Rectal smooth muscle tissue (tissue), 1 donor: ENCODE results near the gene PCYT1B.

Source experiments
- H3K27ac ChIP-seq: one replicate; pipeline ENCODE4 v1.7.0; 2013; ENCODE audit warnings: low read depth, low read length, inconsistent platforms
- H3K27me3 ChIP-seq: one replicate; pipeline ENCODE4 v1.7.0; 2013; ENCODE audit warnings: low read length; ENCODE audit not compliant: control insufficient read depth, insufficient read depth
- H3K36me3 ChIP-seq: one replicate; pipeline ENCODE4 v1.7.0; 2013; ENCODE audit warnings: low read length; ENCODE audit not compliant: control insufficient read depth, insufficient read depth
- H3K4me1 ChIP-seq: one replicate; pipeline ENCODE4 v1.7.0; 2013; ENCODE audit warnings: low read length; ENCODE audit not compliant: control insufficient read depth, insufficient read depth
- H3K4me3 ChIP-seq: one replicate; pipeline ENCODE4 v1.7.0; 2013; ENCODE audit warnings: low read length
- H3K9ac ChIP-seq: one replicate; pipeline ENCODE4 v1.7.0; 2013; ENCODE audit warnings: low read length

The PCYT1B gene

DNA sequence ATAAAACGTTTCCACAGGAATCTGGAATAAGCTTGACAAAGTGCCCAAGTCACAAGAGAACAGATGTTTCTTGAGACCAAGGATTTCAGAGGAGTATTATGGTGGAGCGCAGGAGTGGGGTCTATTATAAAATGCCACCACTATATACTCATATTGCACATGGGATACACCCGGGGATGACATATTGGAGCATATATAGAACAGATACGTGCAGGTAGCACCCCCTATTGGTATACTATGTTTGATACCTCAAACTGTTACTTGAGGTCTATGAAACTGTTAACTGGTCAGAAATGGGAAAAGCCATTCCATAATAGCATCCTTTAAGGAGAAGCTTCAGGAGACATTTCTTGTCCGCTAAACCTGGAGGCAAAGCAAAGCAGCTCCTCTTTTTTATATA is 86.0 kb downstream of the PCYT1B start:
- Histone ChIP-seq H3K36me3 (no peaks in the 10 kb centered on the region), H3K27me3 (no peaks in the 10 kb centered on the region), H3K4me1 (no peaks in the 10 kb centered on the region), H3K9ac (no peak overlapping the region), H3K4me3 (no peak overlapping the region), H3K27ac (no peak overlapping the region)

DNA sequence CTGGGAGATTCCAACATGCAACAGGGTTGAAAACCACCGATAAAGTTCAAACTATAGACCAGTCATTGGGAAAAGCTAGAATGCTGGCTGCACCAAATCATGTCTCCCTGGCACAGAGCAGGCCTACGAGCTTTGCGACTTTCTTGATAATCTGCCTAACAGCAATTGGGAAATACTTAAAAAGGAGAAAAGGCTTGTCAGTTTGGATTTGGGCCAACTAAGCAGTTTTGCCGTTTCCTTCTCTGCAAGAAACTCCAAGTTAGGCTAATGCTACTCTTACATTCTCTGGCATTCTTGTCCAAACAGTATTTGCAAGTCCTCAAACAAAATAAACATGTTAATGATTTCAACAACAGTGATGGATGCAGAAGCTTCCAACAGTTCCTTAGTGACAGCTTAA is 94.1 kb downstream of the PCYT1B start:
- H3K27ac ChIP-seq, result no peak overlapping the region
- H3K27me3 ChIP-seq, result no peaks in the 10 kb centered on the region
- no peak overlapping the region for H3K4me3 ChIP-seq
- H3K4me1 ChIP-seq, result no peaks in the 10 kb centered on the region
- H3K36me3 ChIP-seq, result no peaks in the 10 kb centered on the region
- no peak overlapping the region for H3K9ac ChIP-seq

DNA sequence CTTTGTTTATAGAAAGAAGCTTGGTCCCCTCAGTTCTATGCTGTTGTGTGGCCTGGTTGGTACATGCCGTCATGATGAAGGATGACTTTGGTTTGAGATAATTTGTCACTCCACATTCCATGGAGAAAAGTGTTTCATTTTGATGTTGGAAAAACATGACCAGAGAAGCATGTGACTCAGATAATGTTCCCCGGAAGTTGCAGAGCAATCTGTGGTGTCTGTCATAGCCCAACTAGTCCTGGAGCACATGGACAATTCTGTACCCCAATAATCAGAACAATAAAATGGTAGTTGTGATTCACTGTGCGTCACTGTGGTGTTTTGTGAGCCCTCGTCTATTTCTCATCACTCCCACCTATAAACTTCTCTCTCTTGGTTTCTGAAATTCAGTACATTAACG is 97.0 kb downstream of the PCYT1B start:
- Histone ChIP-seq H3K27me3 (no peaks in the 10 kb centered on the region), H3K36me3 (no peaks in the 10 kb centered on the region), H3K9ac (no peak overlapping the region), H3K27ac (no peak overlapping the region), H3K4me3 (no peak overlapping the region), H3K4me1 (no peaks in the 10 kb centered on the region)

- H3K27me3 ChIP-seq, result no peaks in the 10 kb centered on the region
- H3K36me3 ChIP-seq, result no peaks in the 10 kb centered on the region
- H3K4me3 ChIP-seq, result no peak overlapping the region
- H3K9ac ChIP-seq, result no peak overlapping the region
- H3K4me1 ChIP-seq, result no peaks in the 10 kb centered on the region
- no peak overlapping the region for H3K27ac ChIP-seq
Observed at GRCh38 chrX:24547961-24548360, 99.2 kb downstream of the PCYT1B start.

- H3K27me3 ChIP-seq, result no peaks in the 10 kb centered on the region
- H3K36me3 ChIP-seq, result no peaks in the 10 kb centered on the region
- no peaks in the 10 kb centered on the region for H3K4me1 ChIP-seq
- H3K9ac ChIP-seq, result no peak overlapping the region
- no peak overlapping the region for H3K4me3 ChIP-seq
- no peak overlapping the region for H3K27ac ChIP-seq
Observed at GRCh38 chrX:24542756-24543155, 104.4 kb downstream of the PCYT1B start.

GRCh38 chrX:24536551-24536950 is 110.6 kb downstream of the PCYT1B start:
- Histone ChIP-seq H3K4me1 (no peaks in the 10 kb centered on the region), H3K4me3 (no peak overlapping the region), H3K27ac (no peak overlapping the region), H3K36me3 (no peaks in the 10 kb centered on the region), H3K9ac (no peak overlapping the region), H3K27me3 (no peaks in the 10 kb centered on the region)

- H3K9ac ChIP-seq, result no peak overlapping the region
- no peak overlapping the region for H3K4me3 ChIP-seq
- H3K4me1 ChIP-seq, result no peaks in the 10 kb centered on the region
- H3K27ac ChIP-seq, result no peak overlapping the region
- no peaks in the 10 kb centered on the region for H3K36me3 ChIP-seq
- no peaks in the 10 kb centered on the region for H3K27me3 ChIP-seq
Observed at GRCh38 chrX:24528605-24529004, 118.5 kb downstream of the PCYT1B start.

DNA sequence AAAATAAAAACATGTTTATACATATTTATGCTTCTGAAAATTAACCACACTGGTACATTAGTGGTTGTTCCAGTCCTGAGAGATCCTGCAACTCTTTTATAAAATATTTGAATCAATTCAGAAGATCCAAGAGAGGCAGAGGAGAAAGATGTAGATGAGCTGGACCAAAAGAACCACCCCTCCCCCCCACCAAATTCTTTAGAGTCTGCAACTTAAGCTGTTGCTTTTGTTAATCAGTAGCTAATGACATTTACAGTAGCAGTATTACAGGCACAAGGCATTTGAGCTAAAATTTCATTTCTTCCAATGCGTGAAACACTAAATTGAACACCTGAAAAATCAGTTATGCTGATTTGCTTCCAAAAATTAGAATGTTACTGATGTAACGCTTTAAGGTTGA is 120.5 kb downstream of the PCYT1B start:
- no peak overlapping the region for H3K9ac ChIP-seq
- H3K36me3 ChIP-seq, result no peaks in the 10 kb centered on the region
- no peaks in the 10 kb centered on the region for H3K27me3 ChIP-seq

GRCh38 chrX:24525455-24525854 is 121.7 kb downstream of the PCYT1B start:
- Histone ChIP-seq H3K27me3 (no peaks in the 10 kb centered on the region), H3K4me3 (no peak overlapping the region), H3K9ac (no peak overlapping the region), H3K27ac (no peak overlapping the region), H3K4me1 (no peaks in the 10 kb centered on the region), H3K36me3 (no peaks in the 10 kb centered on the region)

More for the DNA sequence above, 120.5 kb downstream of the PCYT1B start:
- Histone ChIP-seq H3K27ac (no peak overlapping the region), H3K4me3 (no peak overlapping the region), H3K4me1 (no peaks in the 10 kb centered on the region)

GRCh38 chrX:24520472-24520871 is 126.7 kb downstream of the PCYT1B start:
- Histone ChIP-seq H3K36me3 (no peaks in the 10 kb centered on the region), H3K4me1 (no peaks in the 10 kb centered on the region), H3K4me3 (no peak overlapping the region), H3K27ac (no peak overlapping the region), H3K9ac (no peak overlapping the region), H3K27me3 (no peaks in the 10 kb centered on the region)

DNA sequence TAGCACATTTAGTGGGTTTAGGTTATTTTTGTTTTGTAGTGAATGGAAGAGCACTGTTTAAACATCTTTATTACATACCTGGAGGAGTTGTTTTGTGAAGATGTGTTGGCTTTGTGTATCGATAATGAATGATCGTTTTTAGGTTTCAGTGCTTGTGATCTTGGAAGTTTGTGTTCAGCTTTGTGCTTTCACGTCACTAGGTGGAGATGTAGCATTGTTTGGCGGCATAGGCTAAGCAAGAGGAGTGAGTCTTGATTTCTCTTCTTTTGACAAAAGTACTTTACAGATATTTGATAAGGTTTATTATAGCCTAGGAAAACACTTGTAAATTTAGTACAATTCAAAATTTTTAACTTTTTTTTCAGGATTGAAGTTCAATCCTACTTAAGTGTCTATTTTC is 131.7 kb downstream of the PCYT1B start:
- H3K27ac ChIP-seq, result no peak overlapping the region
- no peak overlapping the region for H3K4me3 ChIP-seq
- H3K36me3 ChIP-seq, result no peaks in the 10 kb centered on the region
- no peak overlapping the region for H3K9ac ChIP-seq
- H3K27me3 ChIP-seq, result no peaks in the 10 kb centered on the region
- H3K4me1 ChIP-seq, result no peaks in the 10 kb centered on the region

- H3K9ac ChIP-seq, result no peak overlapping the region
- H3K27me3 ChIP-seq, result no peaks in the 10 kb centered on the region
- no peak overlapping the region for H3K4me3 ChIP-seq
- no peak overlapping the region for H3K27ac ChIP-seq
- no peaks in the 10 kb centered on the region for H3K4me1 ChIP-seq
- H3K36me3 ChIP-seq, result no peaks in the 10 kb centered on the region
Observed at GRCh38 chrX:24513416-24513815, 133.7 kb downstream of the PCYT1B start.

GRCh38 chrX:24508375-24508774 is 138.8 kb downstream of the PCYT1B start:
- H3K36me3 ChIP-seq, result no peaks in the 10 kb centered on the region
- H3K27ac ChIP-seq, result no peak overlapping the region
- H3K27me3 ChIP-seq, result no peaks in the 10 kb centered on the region
- no peak overlapping the region for H3K4me3 ChIP-seq
- H3K9ac ChIP-seq, result no peak overlapping the region
- H3K4me1 ChIP-seq, result no peaks in the 10 kb centered on the region
